GM12878 (cell line): ENCODE data around the gene SLC38A7. TPM values are rescaled to one million over a fixed set of nuclear protein-coding genes. Genes with fewer than 3 reads are reported as not detected.

Experiments
- CBFB ChIP-seq: IDR thresholded peaks from 2 replicates; pipeline ENCODE4 v1.6.1; 2016; ENCODE audit warnings: antibody characterized with exemption, low read depth
- CBX5 ChIP-seq: sonication (generic); IDR thresholded peaks from 2 replicates; pipeline ENCODE4 v1.6.1; 2016; ENCODE audit warnings: low read depth, moderate library complexity, mild to moderate bottlenecking, inconsistent platforms
- EGR1 ChIP-seq, 2 experiments: IDR thresholded peaks; 1 replicate in 1 of 2; 2 replicates in 1 of 2; pipeline ENCODE4 v1.6.1; 2011 to 2012; ENCODE audit warnings: low read depth in 2 of 2, low read length in 2 of 2, borderline replicate concordance in 1 of 2, mild to moderate bottlenecking in 1 of 2, moderate library complexity in 1 of 2
- ELK1 ChIP-seq: IDR thresholded peaks from 2 replicates; pipeline ENCODE4 v1.6.1; 2012; ENCODE audit warnings: low read depth, low read length, improper control_type of control experiment
- EP300 ChIP-seq, 2 experiments: fragments of 150-350 bp in 1 of 2; IDR thresholded peaks; 2 replicates each; pipeline ENCODE4 v1.6.1; 2011 to 2012; ENCODE audit warnings: low read depth in 2 of 2, low read length in 2 of 2, borderline replicate concordance in 1 of 2, improper control_type of control experiment in 1 of 2, inconsistent platforms in 1 of 2; ENCODE audit not compliant: control insufficient read depth in 1 of 2
- FOS ChIP-seq: IDR thresholded peaks from 3 replicates; pipeline ENCODE4 v1.6.1; 2011; ENCODE audit warnings: borderline replicate concordance; ENCODE audit not compliant: insufficient read length; ENCODE audit errors: extremely low read depth
- GATAD2B ChIP-seq: fragments of 450-650 bp; conservative IDR thresholded peaks from 2 replicates; pipeline ENCODE4 v1.6.1; 2017; ENCODE audit warnings: low read depth, mild to moderate bottlenecking, moderate library complexity
- HCFC1 ChIP-seq: fragments of 150-350 bp; IDR thresholded peaks from 2 replicates; pipeline ENCODE4 v1.6.1; 2014; ENCODE audit warnings: low read length
- HDGF ChIP-seq: fragments of 450-650 bp; IDR thresholded peaks from 2 replicates; pipeline ENCODE4 v1.6.1; 2016; ENCODE audit warnings: antibody characterized with exemption
- JUNB ChIP-seq: IDR thresholded peaks from 2 replicates; pipeline ENCODE4 v1.6.1; 2016; ENCODE audit warnings: antibody characterized with exemption, mild to moderate bottlenecking
- KLF5 ChIP-seq: fragments of 450-650 bp; IDR thresholded peaks from 2 replicates; pipeline ENCODE4 v1.6.1; 2014; ENCODE audit warnings: mild to moderate bottlenecking; ENCODE audit not compliant: partially characterized antibody
- MEF2B ChIP-seq: fragments of 450-650 bp; IDR thresholded peaks from 2 replicates; pipeline ENCODE4 v1.6.1; 2018; ENCODE audit warnings: mild to moderate bottlenecking, moderate library complexity; ENCODE audit not compliant: partially characterized antibody, poor library complexity, severe bottlenecking
- MTA3 ChIP-seq: IDR thresholded peaks from 2 replicates; pipeline ENCODE4 v1.6.1; 2012; ENCODE audit warnings: low read length, inconsistent platforms, borderline replicate concordance
- MYB ChIP-seq: fragments of 150-350 bp; IDR thresholded peaks from 2 replicates; pipeline ENCODE4 v1.6.1; 2014; ENCODE audit warnings: mild to moderate bottlenecking, low read depth, low read length, borderline replicate concordance
- PAX8 ChIP-seq: fragments of 450-650 bp; IDR thresholded peaks from 2 replicates; pipeline ENCODE4 v1.6.1; 2017; ENCODE audit warnings: mild to moderate bottlenecking, moderate library complexity
- PML ChIP-seq: IDR thresholded peaks from 2 replicates; pipeline ENCODE4 v1.6.1; 2012; ENCODE audit warnings: low read length, inconsistent platforms
- POLR2AphosphoS5 ChIP-seq: IDR thresholded peaks from 2 replicates; pipeline ENCODE4 v1.6.1; 2011; ENCODE audit warnings: mild to moderate bottlenecking, low read length, inconsistent platforms
- PRDM15 ChIP-seq: fragments of 450-650 bp; formaldehyde crosslinking; IDR thresholded peaks from 2 replicates; pipeline ENCODE4 v1.4.0; 2020; ENCODE audit warnings: mild to moderate bottlenecking, moderate library complexity
- RB1 ChIP-seq: fragments of 450-650 bp; formaldehyde crosslinking; IDR thresholded peaks from 2 replicates; pipeline ENCODE4 v1.6.1; 2017; ENCODE audit warnings: mild to moderate bottlenecking, borderline replicate concordance
- SKIL ChIP-seq: fragments of 450-650 bp; IDR thresholded peaks from 2 replicates; pipeline ENCODE4 v1.6.1; 2017; ENCODE audit warnings: mild to moderate bottlenecking, low read depth, inconsistent platforms; ENCODE audit not compliant: poor library complexity, severe bottlenecking
- SRF ChIP-seq, 2 experiments: IDR thresholded peaks; 2 replicates each; pipeline ENCODE4 v1.6.1; 2011; ENCODE audit warnings: low read depth in 2 of 2, low read length in 2 of 2, mild to moderate bottlenecking in 1 of 2, moderate library complexity in 1 of 2
- STAT3 ChIP-seq: IDR thresholded peaks from 2 replicates; pipeline ENCODE4 v1.6.1; 2011; ENCODE audit warnings: low read depth, low read length, improper control_type of control experiment
- SUPT20H ChIP-seq: IDR thresholded peaks from 2 replicates; pipeline ENCODE4 v1.6.1; 2011; ENCODE audit warnings: low read depth, mild to moderate bottlenecking, low read length, moderate library complexity, borderline replicate concordance; ENCODE audit not compliant: control insufficient read depth
- YBX1 ChIP-seq: fragments of 450-650 bp; IDR thresholded peaks from 2 replicates; pipeline ENCODE4 v1.6.1; 2016; ENCODE audit warnings: antibody characterized with exemption
- ZNF207 ChIP-seq: fragments of 450-650 bp; IDR thresholded peaks from 2 replicates; pipeline ENCODE4 v1.6.1; 2014; ENCODE audit warnings: antibody characterized with exemption, mild to moderate bottlenecking, borderline replicate concordance
- polyA plus RNA-seq, 11 experiments: library from polyadenylated mRNA; depleted of rRNA in 4 of 11; unstranded in 6 of 11; stranded (reverse) in 5 of 11; fragments of >200 nt; fragmentation: Nextera tagmentation in 4 of 11; fragmentation: Illumina TruSeq in 1 of 11; extraction: Ambion mirVana in 4 of 11; extraction: Trizol in 1 of 11; gene quantifications; 1 replicate in 1 of 11; 2 replicates in 10 of 11; pipeline versions ENCODE4 v1.2.1 to v1.2.3, GENCODE V29; 2011 to 2016; ENCODE audit warnings: inconsistent platforms in 2 of 11, missing spikeins in 2 of 11, low read depth in 1 of 11
- total RNA-seq, 4 experiments: library from RNA; depleted of rRNA in 3 of 4; stranded (reverse); fragments of >200 nt in 3 of 4; fragmentation: Illumina TruSeq in 1 of 4; extraction: Trizol in 1 of 4; gene quantifications; 2 replicates each; pipeline versions ENCODE4 v1.2.1 to v1.2.3, GENCODE V29; 2013 to 2021

The SLC38A7 gene
- total and polyA plus RNA-seq, 10 of the 15 experiments (the other 5 are each of a cell fraction or from before 2014, with no cell fraction given) = 1.4 to 7.8 (median 4.7) TPM

- no peak for TF ChIP-seq SKIL
- TF ChIP-seq RB1 = no peak
- no peak for TF ChIP-seq PRDM15
- TF ChIP-seq HDGF = no peak
- TF ChIP-seq HCFC1 = no peak
- no peak for TF ChIP-seq FOS
- no peak for TF ChIP-seq SRF (IDR thresholded peaks at IDR 0.05; ENCODE audit: low read depth in 2 of 2, low read length in 2 of 2)
- TF ChIP-seq ELK1 = no peak
- TF ChIP-seq SUPT20H = no peak
- 0 out of 2 replicates have a peak, but pooled peaks have one; percentile 44 for TF ChIP-seq MTA3
- no peak for TF ChIP-seq CBX5
- no peak for TF ChIP-seq ZNF207
- TF ChIP-seq EP300 (IDR thresholded peaks at IDR 0.05; ENCODE audit: borderline replicate concordance in 1 of 2, control insufficient read depth in 1 of 2, low read depth in 2 of 2, low read length in 2 of 2) = no peak
- peak; percentile 87 for TF ChIP-seq MEF2B
- no peak for TF ChIP-seq PML
- TF ChIP-seq PAX8 = no peak
- no peak for TF ChIP-seq YBX1
- TF ChIP-seq MYB = no peak
- no peak for TF ChIP-seq STAT3
- TF ChIP-seq JUNB = peak; percentile 80
- no peak for TF ChIP-seq KLF5
- TF ChIP-seq POLR2AphosphoS5 = no peak
- no peak for TF ChIP-seq GATAD2B
- no peak for TF ChIP-seq EGR1 (IDR thresholded peaks at IDR 0.05; ENCODE audit: borderline replicate concordance in 1 of 2, low read depth in 2 of 2, low read length in 2 of 2)
- TF ChIP-seq CBFB = no peak
These were observed 48.1 kb upstream of the SLC38A7 start (continued) for GRCh38 chr16:58732545-58733247.
